H1 (cell line): ENCODE results near the gene PEAK1. TPM values are rescaled to one million over a fixed set of nuclear protein-coding genes. Genes with fewer than 3 reads are reported as not detected.

Source experiments
- CTBP2 ChIP-seq: IDR thresholded peaks from 2 replicates; pipeline ENCODE4 v1.7.0; 2011; ENCODE audit warnings: borderline replicate concordance, mild to moderate bottlenecking, moderate library complexity, mixed read lengths, low read length; ENCODE audit not compliant: insufficient read depth, insufficient read length
- PHF8 ChIP-seq: fragments of 200-600 bp; sonication (generic); conservative IDR thresholded peaks from 2 replicates; pipeline ENCODE4 v1.7.1; 2012; ENCODE audit warnings: low read depth, mild to moderate bottlenecking, inconsistent platforms, low read length, moderate library complexity
- polyA plus RNA-seq, 7 experiments: library from polyadenylated mRNA; depleted of rRNA in 3 of 7; stranded (reverse) in 5 of 7; unstranded in 2 of 7; fragments of >200 nt in 5 of 7; fragments of 200-250 nt in 2 of 7; gene quantifications; 1 replicate in 5 of 7; 2 replicates in 1 of 7; 4 replicates in 1 of 7; pipeline versions ENCODE4 v1.2.1 to v1.2.3, GENCODE V29; 2011 to 2013; ENCODE audit warnings: missing spikeins in 2 of 7, mixed read lengths in 2 of 7
- total RNA-seq: library from RNA; stranded (reverse); fragmentation: NEBNext Ultra II Directional; extraction: Animal tissue kit (Norgen Biotek cat#: 25700); gene quantifications from 2 replicates; pipeline ENCODE4 v1.2.1, GENCODE V29; 2021

The PEAK1 gene
- total and polyA plus RNA-seq, 2 of the 8 experiments (the other 6 are each of a cell fraction or from before 2014, with no cell fraction given): 8.8 to 44.8 TPM

GRCh38 chr15:77064539-77065308 is 355.2 kb downstream of the PEAK1 start (continued):
- TF ChIP-seq CTBP2 (no peak), PHF8 (no peak)
